GM13977 (cell line): Measurements from ENCODE around the gene TEFM.

Experiments used
- DNase-seq: peaks from one replicate; pipeline ENCODE4 v3.0.0; 2012; ENCODE audit warnings: low spot score
- CTCF ChIP-seq: IDR thresholded peaks from 2 replicates; pipeline ENCODE4 v1.5.1; 2012; ENCODE audit warnings: mild to moderate bottlenecking, control low read depth; ENCODE audit not compliant: insufficient read depth; ENCODE audit errors: extremely low read depth, missing control alignments
- in situ Hi-C: fragments of 300-500 bp; cut with MboI; formaldehyde crosslinking; loops from one replicate; pipeline ENCODE4 v1.12.0; 2022; ENCODE audit warnings: low sequenced_read_pairs, low pct_unique_long_range_greater_than_20kb, mixed read lengths, inconsistent platforms; ENCODE audit not compliant: unreplicated experiment

Gene TEFM

GRCh38 chr17:30908717-30909420, 2.8 kb upstream of the TEFM start:
- TF ChIP-seq CTCF, result no peak
- in situ Hi-C loops, result no loop called here
- peak; percentile 37 for DNase-seq

DNA sequence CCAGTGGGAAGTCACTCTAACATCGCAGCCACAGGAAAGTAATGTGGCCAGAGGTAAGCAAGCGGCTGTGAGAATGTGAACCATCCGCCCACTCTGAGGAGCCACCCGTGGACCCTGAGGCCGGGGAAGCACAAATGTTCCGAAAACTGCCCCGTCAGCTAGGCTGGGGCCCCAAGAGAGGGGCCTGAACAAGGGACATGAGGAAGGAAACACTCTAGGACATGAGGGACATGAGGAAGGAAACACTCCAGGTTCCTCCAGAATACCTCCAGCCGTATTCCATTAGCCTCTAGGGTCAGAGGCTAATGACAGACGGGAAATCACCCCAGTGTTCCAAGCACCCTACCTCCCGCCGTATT, 317 bp downstream of the TEFM start:
- no peak for TF ChIP-seq CTCF
- in situ Hi-C loops, result no loop called here
- DNase-seq, result peak; percentile 38

DNA sequence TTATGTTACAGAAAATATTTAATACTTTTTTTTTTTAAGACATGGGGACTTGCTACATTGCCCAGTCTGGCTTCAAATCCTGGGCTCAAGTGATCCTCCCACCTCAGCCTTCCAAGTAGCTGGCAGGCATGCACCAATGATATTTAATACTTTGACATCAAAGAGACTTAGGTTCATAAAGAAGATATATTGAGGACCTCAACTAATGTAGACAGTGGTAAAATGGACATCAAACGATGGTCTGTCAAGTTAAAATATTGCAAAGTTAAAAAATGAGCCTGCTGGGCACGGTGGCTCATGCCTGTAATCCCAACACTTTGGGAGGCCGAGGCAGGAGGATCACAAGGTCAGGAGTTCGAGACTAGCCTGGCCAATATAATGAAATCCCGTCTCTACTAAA, 8.7 kb downstream of the TEFM start:
- in situ Hi-C loops, result no loop called here
- no peak for DNase-seq
- TF ChIP-seq CTCF, result no peak

- in situ Hi-C loops, result no loop called here
- no peak for TF ChIP-seq CTCF
- DNase-seq, result no peak
Measured at GRCh38 chr17:30894236-30894635, 11.8 kb downstream of the TEFM start.

DNA sequence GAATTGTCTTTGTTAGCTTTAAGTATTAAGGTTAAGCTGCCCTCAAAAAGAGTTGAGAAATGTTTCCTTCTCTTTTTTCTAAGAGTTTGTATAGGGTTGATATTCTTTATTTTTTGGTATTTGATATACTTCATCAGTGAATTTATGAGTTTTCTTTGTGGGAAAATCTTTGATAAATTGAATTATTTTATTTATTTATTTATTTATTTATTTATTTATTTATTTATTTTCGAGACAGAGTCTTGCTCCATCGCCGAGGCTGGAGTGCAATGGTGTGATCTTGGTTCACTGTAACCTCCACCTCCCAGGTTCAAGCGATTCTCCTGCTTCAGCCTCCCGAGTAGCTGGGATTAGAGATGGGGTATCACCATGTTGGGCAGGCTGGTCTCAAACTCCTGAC, 19.9 kb downstream of the TEFM start:
- no peak for DNase-seq
- TF ChIP-seq CTCF, result no peak
- in situ Hi-C loops, result no loop called here

DNA sequence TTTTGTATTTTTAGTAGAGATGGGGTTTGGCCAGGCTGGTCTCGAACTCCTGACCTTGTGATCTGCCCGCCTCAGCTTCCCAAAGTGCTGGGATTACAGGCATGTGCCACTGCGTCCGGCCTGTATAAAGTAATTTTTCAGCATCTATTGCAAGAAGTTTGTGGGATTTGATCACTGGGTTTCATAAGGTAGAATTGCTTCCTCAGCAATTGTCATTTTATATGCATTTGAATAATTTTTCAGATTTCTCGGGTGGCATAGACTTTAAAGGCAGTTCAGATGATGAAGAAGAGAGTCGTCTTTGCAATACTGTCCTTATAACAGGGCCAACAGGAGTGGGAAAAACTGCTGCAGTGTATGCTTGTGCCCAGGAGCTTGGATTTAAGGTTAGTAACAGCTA, 37.0 kb downstream of the TEFM start:
- TF ChIP-seq CTCF, result no peak
- in situ Hi-C loops, result no loop called here
- DNase-seq, result no peak

- no peak for DNase-seq
- no peak for TF ChIP-seq CTCF
- in situ Hi-C loops, result no loop called here
Measured at GRCh38 chr17:30864636-30865035, 41.4 kb downstream of the TEFM start.
